Neuronal stem cell (in vitro differentiated cells): ENCODE measurements around the gene ITGA3.

ENCODE experiments used
- DNase-seq: peaks from one replicate; pipeline ENCODE4 v3.0.0-alpha.2; 2013; ENCODE audit warnings: low spot score
- H2AFZ ChIP-seq: one replicate; pipeline ENCODE4 v1.6.1; 2013; ENCODE audit warnings: mild to moderate bottlenecking, low read length, inconsistent platforms
- H2AK5ac ChIP-seq: 2 replicates; pipeline ENCODE4 v1.6.1; 2013; ENCODE audit warnings: low read depth, mild to moderate bottlenecking, inconsistent platforms, low read length, moderate library complexity, mixed read lengths
- H2BK120ac ChIP-seq: 2 replicates; pipeline ENCODE4 v1.6.1; 2013; ENCODE audit warnings: low read depth, mild to moderate bottlenecking, inconsistent platforms, low read length, moderate library complexity, mixed read lengths
- H2BK12ac ChIP-seq: one replicate; pipeline ENCODE4 v1.6.1; 2013; ENCODE audit warnings: low read length, inconsistent platforms
- H2BK15ac ChIP-seq: 2 replicates; pipeline ENCODE4 v1.6.1; 2013; ENCODE audit warnings: mild to moderate bottlenecking, low read length, inconsistent platforms, mixed read lengths
- H2BK5ac ChIP-seq: one replicate; pipeline ENCODE4 v1.6.1; 2013; ENCODE audit warnings: inconsistent platforms, mild to moderate bottlenecking, low read length, moderate library complexity
- H3K14ac ChIP-seq: one replicate; pipeline ENCODE4 v1.6.1; 2013; ENCODE audit warnings: low read length, inconsistent platforms
- H3K18ac ChIP-seq: 2 replicates; pipeline ENCODE4 v1.6.1; 2013; ENCODE audit warnings: low read length, inconsistent platforms
- H3K23ac ChIP-seq: 2 replicates; pipeline ENCODE4 v1.6.1; 2013; ENCODE audit warnings: low read depth, mild to moderate bottlenecking, mixed read lengths, low read length, inconsistent platforms; ENCODE audit not compliant: poor library complexity
- H3K27ac ChIP-seq: replicated peaks from 3 replicates; pipeline ENCODE4 v1.5.1; 2013; ENCODE audit warnings: low read length, inconsistent platforms
- H3K27me3 ChIP-seq, 3 experiments: 2 replicates each; pipeline ENCODE4 v1.6.1; 2013; ENCODE audit warnings: low read length in 3 of 3, mild to moderate bottlenecking in 2 of 3, inconsistent platforms in 1 of 3, low read depth in 1 of 3, mixed read lengths in 1 of 3, moderate library complexity in 1 of 3; ENCODE audit not compliant: control insufficient read depth in 3 of 3, insufficient read depth in 3 of 3
- H3K36me3 ChIP-seq, 2 donors: replicated peaks in 1 of 2; 2 replicates each; pipeline ENCODE4 v1.6.1; 2013; ENCODE audit warnings: low read length in 2 of 2; ENCODE audit not compliant: control insufficient read depth in 2 of 2, insufficient read depth in 2 of 2
- H3K4ac ChIP-seq: 2 replicates; pipeline ENCODE4 v1.6.1; 2013; ENCODE audit warnings: inconsistent platforms, mild to moderate bottlenecking, low read length, moderate library complexity
- H3K4me1 ChIP-seq, 2 donors: 1 replicate in 1 of 2; 2 replicates in 1 of 2; pipeline ENCODE4 v1.6.1; 2013; ENCODE audit warnings: low read length in 2 of 2, low read depth in 1 of 2; ENCODE audit not compliant: control insufficient read depth in 2 of 2, insufficient read depth in 1 of 2
- H3K4me2 ChIP-seq: one replicate; pipeline ENCODE4 v1.6.1; 2013; ENCODE audit warnings: mild to moderate bottlenecking, low read length, inconsistent platforms; ENCODE audit not compliant: insufficient read depth, poor library complexity, severe bottlenecking
- H3K4me3 ChIP-seq, 2 donors: 2 replicates each; pipeline ENCODE4 v1.5.1; 2013; ENCODE audit warnings: low read length in 2 of 2, mild to moderate bottlenecking in 2 of 2, inconsistent platforms in 1 of 2, moderate library complexity in 1 of 2
- H3K79me1 ChIP-seq: one replicate; pipeline ENCODE4 v1.6.1; 2013; ENCODE audit warnings: low read depth, mild to moderate bottlenecking, inconsistent platforms, low read length, moderate library complexity
- H3K9ac ChIP-seq: one replicate; pipeline ENCODE4 v1.6.1; 2013; ENCODE audit warnings: mild to moderate bottlenecking, low read depth, low read length, inconsistent platforms; ENCODE audit not compliant: poor library complexity
- H3K9me3 ChIP-seq, 2 donors: replicated peaks in 1 of 2; 2 replicates each; pipeline versions ENCODE3 to v1.6.1; 2013; ENCODE audit warnings: low read length in 2 of 2, mild to moderate bottlenecking in 2 of 2, inconsistent platforms in 1 of 2, low read depth in 1 of 2, mixed read lengths in 1 of 2, moderate library complexity in 1 of 2; ENCODE audit not compliant: control insufficient read depth in 2 of 2, insufficient read depth in 1 of 2
- H4K8ac ChIP-seq: one replicate; pipeline ENCODE4 v1.6.1; 2013; ENCODE audit warnings: low read depth, mild to moderate bottlenecking, inconsistent platforms, low read length, moderate library complexity
- H4K91ac ChIP-seq: one replicate; pipeline ENCODE4 v1.6.1; 2013; ENCODE audit warnings: low read length, low read depth, mild to moderate bottlenecking, inconsistent platforms; ENCODE audit not compliant: poor library complexity
- WGBS, 2 donors: extraction: QIAGEN DNeasy Blood & Tissue Kit; methylation state at CpG; one replicate each; pipeline ENCODE4 v1.1.7; 2013; ENCODE audit warnings: missing lambda C conversion rate in 2 of 2, mixed read lengths in 1 of 2; ENCODE audit not compliant: insufficient read length in 2 of 2, insufficient replicate concordance in 1 of 2; ENCODE audit errors: extremely low coverage in 2 of 2; 5-methylcytosine and 5-hydroxymethylcytosine counted together

ITGA3 gene

GRCh38 chr17:50047488-50048126, 8.3 kb upstream of the ITGA3 start:
- Histone ChIP-seq H3K27me3 (no peaks in the 10 kb centered on the region), H3K9ac (no peak overlapping the region), H4K91ac (no peak overlapping the region), H3K4me2 (no peak overlapping the region), H2AK5ac (no peak overlapping the region), H3K36me3 (no peaks in the 10 kb centered on the region), H3K4ac (no peak overlapping the region), H2BK15ac (no peak overlapping the region), H3K4me1 (peaks cover 9 to 23% of the 10 kb centered on the region in 2 donors), H4K8ac (no peak overlapping the region), H3K9me3 (no peaks in the 10 kb centered on the region), H3K79me1 (no peaks in the 10 kb centered on the region), H3K23ac (no peak overlapping the region), H3K27ac (peak overlapping the region; percentile 47), H3K14ac (no peak overlapping the region), H3K18ac (peak overlapping the region; percentile 77), H2BK120ac (no peak overlapping the region), H2AFZ (peak overlapping the region; percentile 85), H2BK5ac (peak overlapping the region; percentile 17), H3K4me3 (no peak overlapping the region), H2BK12ac (no peak overlapping the region)
- WGBS, 2 donors, result no CpG with 5 or more reads among the region's 9 CpGs
- no peak for DNase-seq

GRCh38 chr17:50048146-50048720, 7.7 kb upstream of the ITGA3 start:
- Histone ChIP-seq H4K8ac (no peak overlapping the region), H4K91ac (no peak overlapping the region), H2BK120ac (no peak overlapping the region), H3K4me3 (no peak overlapping the region), H3K4ac (no peak overlapping the region), H3K4me1 (peaks cover 9 to 26% of the 10 kb centered on the region in 2 donors), H2BK5ac (no peak overlapping the region), H3K18ac (no peak overlapping the region), H3K27ac (no peak overlapping the region), H3K23ac (no peak overlapping the region), H2BK12ac (no peak overlapping the region), H2AK5ac (no peak overlapping the region), H3K9ac (no peak overlapping the region), H3K79me1 (no peaks in the 10 kb centered on the region), H3K36me3 (no peaks in the 10 kb centered on the region), H3K9me3 (no peaks in the 10 kb centered on the region), H3K4me2 (no peak overlapping the region), H2BK15ac (no peak overlapping the region), H2AFZ (no peak overlapping the region), H3K14ac (no peak overlapping the region), H3K27me3 (peaks cover 0 to under 1% (median 0%) of the 10 kb centered on the region in 3 experiments)
- no CpG with 5 or more reads among the region's 17 CpGs for WGBS, 2 donors
- DNase-seq, result no peak

- Histone ChIP-seq H2BK120ac (no peak overlapping the region), H2BK15ac (no peak overlapping the region), H3K23ac (no peak overlapping the region), H4K91ac (no peak overlapping the region), H3K9me3 (no peaks in the 10 kb centered on the region), H2BK5ac (no peak overlapping the region), H3K36me3 (no peaks in the 10 kb centered on the region), H3K27ac (no peak overlapping the region), H3K4me2 (no peak overlapping the region), H3K79me1 (no peaks in the 10 kb centered on the region), H2BK12ac (no peak overlapping the region), H3K18ac (no peak overlapping the region), H3K4ac (no peak overlapping the region), H4K8ac (no peak overlapping the region), H3K4me1 (peaks cover 9 to 29% of the 10 kb centered on the region in 2 donors), H3K9ac (no peak overlapping the region), H3K14ac (no peak overlapping the region), H3K27me3 (peaks cover 0 to 6% (median 0%) of the 10 kb centered on the region in 3 experiments), H3K4me3 (no peak overlapping the region), H2AK5ac (no peak overlapping the region), H2AFZ (no peak overlapping the region)
- no CpG with 5 or more reads among the region's 4 CpGs for WGBS, 2 donors
- no peak for DNase-seq
Observed at GRCh38 chr17:50048988-50049387, 6.9 kb upstream of the ITGA3 start.

GRCh38 chr17:50049636-50050035, 6.3 kb upstream of the ITGA3 start:
- WGBS, 2 donors, result no CpG with 5 or more reads among the region's 3 CpGs

More at GRCh38 chr17:50049636-50050035, 6.3 kb upstream of the ITGA3 start:
- no peak overlapping the region for H2AFZ ChIP-seq
- no peak overlapping the region for H4K91ac ChIP-seq
- H3K27me3 ChIP-seq, result peaks cover 0 to 7% (median 0%) of the 10 kb centered on the region in 3 experiments
- no peak overlapping the region for H3K23ac ChIP-seq
- no peak overlapping the region for H3K18ac ChIP-seq
- DNase-seq, result no peak
- no peak overlapping the region for H3K4me3 ChIP-seq
- peaks cover 9 to 29% of the 10 kb centered on the region in 2 donors for H3K4me1 ChIP-seq
- H3K4ac ChIP-seq, result no peak overlapping the region
- no peaks in the 10 kb centered on the region for H3K9me3 ChIP-seq
- no peak overlapping the region for H3K9ac ChIP-seq
- no peak overlapping the region for H3K27ac ChIP-seq
- H2AK5ac ChIP-seq, result no peak overlapping the region
- peak overlapping the region; percentile 20 for H4K8ac ChIP-seq
- H3K14ac ChIP-seq, result no peak overlapping the region
- no peak overlapping the region for H2BK12ac ChIP-seq
- H2BK5ac ChIP-seq, result no peak overlapping the region
- H2BK120ac ChIP-seq, result no peak overlapping the region
- no peaks in the 10 kb centered on the region for H3K36me3 ChIP-seq
- H3K79me1 ChIP-seq, result no peaks in the 10 kb centered on the region
- no peak overlapping the region for H2BK15ac ChIP-seq
- no peak overlapping the region for H3K4me2 ChIP-seq
